Measurements from ENCODE around the gene CITED2. TPM values are rescaled to one million over a fixed set of nuclear protein-coding genes. Genes with fewer than 3 reads are reported as not detected.

Gene CITED2
- total RNA-seq, 1 donor from 2014 or later = 132 TPM

GRCh38 chr6:139370283-139370998 lies 4.0 kb downstream of the CITED2 start:
- Histone ChIP-seq H3K9me3 (no peaks in the 10 kb centered on the region), H3K27me3 (no peaks in the 10 kb centered on the region), H3K4me3 (peak overlapping the region; percentile 62 to 97), H3K36me3 (peaks cover 0 to 9% of the 10 kb centered on the region in 2 donors), H3K4me1 (peaks cover 32% of the 10 kb centered on the region), H3K27ac (peak overlapping the region; percentile 51)
- TF ChIP-seq POLR2A (IDR thresholded peaks at IDR 0.05) (no peak), POLR2AphosphoS5 (IDR thresholded peaks at IDR 0.05; ENCODE audit: insufficient read depth in 1 of 2, low read depth in 1 of 2) (no peak)
- TF ChIP-seq, protein P1, sequence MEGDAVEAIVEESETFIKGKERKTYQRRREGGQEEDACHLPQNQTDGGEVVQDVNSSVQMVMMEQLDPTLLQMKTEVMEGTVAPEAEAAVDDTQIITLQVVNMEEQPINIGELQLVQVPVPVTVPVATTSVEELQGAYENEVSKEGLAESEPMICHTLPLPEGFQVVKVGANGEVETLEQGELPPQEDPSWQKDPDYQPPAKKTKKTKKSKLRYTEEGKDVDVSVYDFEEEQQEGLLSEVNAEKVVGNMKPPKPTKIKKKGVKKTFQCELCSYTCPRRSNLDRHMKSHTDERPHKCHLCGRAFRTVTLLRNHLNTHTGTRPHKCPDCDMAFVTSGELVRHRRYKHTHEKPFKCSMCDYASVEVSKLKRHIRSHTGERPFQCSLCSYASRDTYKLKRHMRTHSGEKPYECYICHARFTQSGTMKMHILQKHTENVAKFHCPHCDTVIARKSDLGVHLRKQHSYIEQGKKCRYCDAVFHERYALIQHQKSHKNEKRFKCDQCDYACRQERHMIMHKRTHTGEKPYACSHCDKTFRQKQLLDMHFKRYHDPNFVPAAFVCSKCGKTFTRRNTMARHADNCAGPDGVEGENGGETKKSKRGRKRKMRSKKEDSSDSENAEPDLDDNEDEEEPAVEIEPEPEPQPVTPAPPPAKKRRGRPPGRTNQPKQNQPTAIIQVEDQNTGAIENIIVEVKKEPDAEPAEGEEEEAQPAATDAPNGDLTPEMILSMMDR (IDR thresholded peaks at IDR 0.05) = no peak
- intact Hi-C loops (cut with DNase I) = loop anchor here (10.0 kb wide), 1 partner anchor 164 kb away; no protein-coding TSS in a partner anchor
- no peak for DNase-seq (ENCODE audit: extremely low spot score in 2 of 2)

DNA sequence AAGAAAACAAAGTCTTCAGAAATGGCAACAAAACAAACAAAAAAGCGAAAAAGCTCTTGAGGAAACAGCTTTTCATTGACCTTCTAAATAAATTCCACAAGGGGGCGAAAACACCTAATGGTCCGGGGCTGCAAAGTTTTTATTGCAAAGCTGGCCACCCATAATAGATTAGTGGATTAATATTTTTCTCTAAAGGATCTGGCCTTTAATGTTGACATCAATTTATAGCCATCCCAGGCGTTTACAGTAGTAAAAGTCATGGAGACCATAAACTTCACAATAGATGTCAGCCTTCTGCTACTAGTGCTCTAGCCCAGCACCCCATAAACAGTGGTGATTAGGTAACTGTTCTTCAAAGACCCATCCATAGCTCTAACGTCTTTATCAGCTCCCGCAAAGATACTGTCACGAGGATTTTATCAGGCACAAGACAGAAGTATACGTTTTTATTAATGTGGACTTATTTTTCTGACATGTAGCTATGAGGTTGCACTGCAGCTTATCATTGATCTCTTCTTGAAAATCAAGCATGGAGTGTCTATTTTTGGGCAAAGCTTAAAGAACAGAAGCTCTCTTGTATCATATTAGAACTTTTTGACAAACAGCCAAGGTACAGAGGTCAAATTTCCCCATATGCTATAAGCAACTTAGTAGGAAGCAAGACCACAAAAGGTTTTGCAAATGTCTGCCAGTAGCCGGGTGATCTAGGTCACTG lies 4.7 kb downstream of the CITED2 start:
- Histone ChIP-seq H3K27me3 (no peaks in the 10 kb centered on the region), H3K36me3 (peaks cover 0 to 9% of the 10 kb centered on the region in 2 donors), H3K27ac (peak overlapping the region; percentile 51), H3K4me3 (peak overlapping the region; percentile 62 to 97), H3K4me1 (peaks cover 32% of the 10 kb centered on the region), H3K9me3 (no peaks in the 10 kb centered on the region)
- intact Hi-C loops (cut with DNase I) = loop anchor here (5.0 to 10.0 kb wide), 4 partner anchors 152 to 555 kb away; partner anchors contain the start of gene HECA
- DNase-seq (ENCODE audit: extremely low spot score in 2 of 2) = no peak
- no peak for TF ChIP-seq POLR2AphosphoS5 (IDR thresholded peaks at IDR 0.05; ENCODE audit: insufficient read depth in 1 of 2, low read depth in 1 of 2)
- TF ChIP-seq, protein P1 (IDR thresholded peaks at IDR 0.05) = peak; percentile 28 to 81 (median 66)

- intact Hi-C loops (cut with DNase I) = loop anchor here (5.0 to 10.0 kb wide), 3 partner anchors 152 to 554 kb away; partner anchors contain the start of gene HECA
- H3K27me3 ChIP-seq = no peaks in the 10 kb centered on the region
- H3K9me3 ChIP-seq = no peaks in the 10 kb centered on the region
- no peak overlapping the region for H3K27ac ChIP-seq
- DNase-seq (ENCODE audit: extremely low spot score in 2 of 2) = no peak
- H3K36me3 ChIP-seq = peaks cover 0 to 9% of the 10 kb centered on the region in 2 donors
- H3K4me1 ChIP-seq = peaks cover 32% of the 10 kb centered on the region
- TF ChIP-seq POLR2A (IDR thresholded peaks at IDR 0.05) = no peak
- TF ChIP-seq, protein P1 (IDR thresholded peaks at IDR 0.05) = no peak
- TF ChIP-seq POLR2AphosphoS5 (IDR thresholded peaks at IDR 0.05; ENCODE audit: insufficient read depth in 1 of 2, low read depth in 1 of 2) = no peak
- no peak overlapping the region for H3K4me3 ChIP-seq
These were observed 5.4 kb downstream of the CITED2 start for GRCh38 chr6:139369068-139369467.

DNA sequence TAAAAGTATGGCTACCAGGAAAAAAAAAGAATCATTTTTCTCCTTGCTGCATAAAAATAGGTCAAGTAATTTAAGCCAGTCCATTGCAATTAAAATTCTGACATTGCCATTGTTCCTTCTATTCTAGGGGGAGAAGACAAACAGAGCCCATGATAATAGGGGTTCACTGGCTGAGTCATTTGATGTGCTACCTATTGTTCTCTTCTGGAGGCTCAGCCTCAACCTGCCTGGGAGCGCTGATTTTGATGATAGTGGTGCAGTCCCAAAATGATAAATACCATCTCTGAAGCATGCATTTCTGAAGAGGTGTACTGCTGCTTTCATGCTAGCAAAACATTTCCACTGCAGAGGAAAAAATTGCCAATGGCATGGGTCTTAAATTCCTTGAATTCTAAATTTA lies 5.8 kb downstream of the CITED2 start:
- intact Hi-C loops (cut with DNase I) = loop anchor here (5.0 to 10.0 kb wide), 3 partner anchors 151 to 554 kb away; partner anchors contain the start of gene HECA

More for the DNA sequence above, 5.8 kb downstream of the CITED2 start:
- H3K27me3 ChIP-seq = no peaks in the 10 kb centered on the region
- peaks cover 0 to 9% of the 10 kb centered on the region in 2 donors for H3K36me3 ChIP-seq
- no peak overlapping the region for H3K4me3 ChIP-seq
- no peak overlapping the region for H3K27ac ChIP-seq
- peaks cover 32% of the 10 kb centered on the region for H3K4me1 ChIP-seq
- no peaks in the 10 kb centered on the region for H3K9me3 ChIP-seq
- TF ChIP-seq, protein P1 (IDR thresholded peaks at IDR 0.05) = no peak
- no peak for TF ChIP-seq POLR2AphosphoS5 (IDR thresholded peaks at IDR 0.05; ENCODE audit: insufficient read depth in 1 of 2, low read depth in 1 of 2)
- TF ChIP-seq POLR2A (IDR thresholded peaks at IDR 0.05) = no peak
- no peak for DNase-seq (ENCODE audit: extremely low spot score in 2 of 2)

All from vagina (tissue), 2 donors.